ENCODE data around the gene TP53RK. TPM values are rescaled to one million over a fixed set of nuclear protein-coding genes. Genes with fewer than 3 reads are reported as not detected.
A peak's percentile ranks its signal among the peaks of the same experiment; 100 is the strongest.

Gene TP53RK
- total RNA-seq, 4 donors from 2014 or later, result 14.6 to 21.3 (median 18.7) TPM

DNA sequence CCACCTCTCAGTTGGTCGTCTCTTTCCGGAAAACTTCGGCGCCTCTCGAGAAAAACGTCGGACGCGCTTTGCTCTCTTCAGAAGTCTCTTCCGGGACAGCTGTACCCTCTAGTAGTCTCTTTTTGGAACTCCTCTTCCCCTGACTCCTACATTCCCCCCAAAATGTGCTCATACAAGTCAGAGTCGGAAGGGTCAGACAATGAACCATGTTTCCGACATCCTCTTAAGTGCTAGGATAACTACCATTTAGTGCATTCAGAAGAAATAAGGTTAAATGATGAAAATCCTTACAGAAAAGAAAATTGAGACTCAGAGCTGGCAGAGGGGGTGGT is 476 bp upstream of the TP53RK start:
- Histone ChIP-seq H3K4me3 (peak overlapping the region; percentile 45 to 83), H3K9me3 (no peaks in the 10 kb centered on the region), H3K36me3 (peaks cover 0 to 24% of the 10 kb centered on the region in 2 donors), H3K27me3 (no peaks in the 10 kb centered on the region), H3K27ac (peak overlapping the region; percentile 90 to 97 (median 97)), H3K4me1 (peaks cover 15 to 44% (median 16%) of the 10 kb centered on the region in 3 donors)
- no peak for ATAC-seq
- WGBS, 2 donors (ENCODE audit: low coverage in 1 of 2), result 0% methylated on average over 12 of the region's 12 CpGs
- TF ChIP-seq POLR2A (IDR thresholded peaks at IDR 0.05) (no peak), CTCF (IDR thresholded peaks at IDR 0.05) (no peak), EP300 (IDR thresholded peaks at IDR 0.05) (no peak), POLR2AphosphoS5 (IDR thresholded peaks at IDR 0.05) (no peak)

DNA sequence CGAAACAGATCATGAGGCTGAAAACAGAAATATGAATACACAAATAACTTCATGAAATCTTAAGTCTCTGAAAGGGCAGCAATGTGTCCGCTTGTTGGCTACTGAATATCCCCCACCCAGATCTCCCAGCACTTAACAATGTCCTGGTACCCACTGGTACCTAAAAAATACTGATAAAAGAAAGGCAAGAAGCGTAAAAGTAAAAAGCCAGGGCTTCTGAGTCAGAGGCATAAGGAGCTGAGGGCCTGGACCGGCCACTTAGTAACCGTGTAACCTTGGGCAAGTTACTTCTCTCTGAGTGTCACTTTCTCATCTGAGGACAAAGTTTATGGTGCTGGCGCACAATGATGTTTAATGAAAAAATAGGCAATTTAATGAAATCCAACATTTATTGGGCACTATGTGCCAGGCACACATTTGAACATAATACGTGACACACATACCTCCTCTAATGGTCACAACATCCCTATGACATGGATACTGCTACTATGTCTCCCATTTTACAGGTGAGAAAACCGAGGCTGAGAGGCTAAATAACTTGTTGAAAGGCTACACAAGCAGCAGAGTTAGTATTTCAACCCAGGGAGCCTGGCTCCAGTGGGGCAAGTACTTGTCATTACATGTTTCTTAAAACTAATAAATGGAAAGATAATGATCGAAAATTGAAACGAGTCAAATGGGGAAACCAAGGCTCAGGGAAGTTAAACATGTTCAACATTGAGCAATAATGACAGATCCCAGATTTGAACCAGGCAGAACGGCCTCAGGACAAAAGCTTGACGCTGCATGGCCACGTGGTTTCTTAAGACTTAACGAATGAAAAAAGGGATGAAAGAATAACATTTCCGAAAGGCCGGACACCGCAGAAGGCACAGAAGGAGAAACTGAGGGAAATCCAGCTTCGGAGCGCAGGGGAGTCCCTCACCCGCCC is 828 bp downstream of the TP53RK start:
- no peaks in the 10 kb centered on the region for H3K9me3 ChIP-seq
- H3K36me3 ChIP-seq, result peaks cover 0 to 24% of the 10 kb centered on the region in 2 donors
- peak overlapping the region; percentile 90 to 97 (median 97) for H3K27ac ChIP-seq
- peak; percentile 0 for ATAC-seq
- peaks cover 16 to 57% (median 19%) of the 10 kb centered on the region in 3 donors for H3K4me1 ChIP-seq
- no peak for TF ChIP-seq EP300 (IDR thresholded peaks at IDR 0.05)
- no peak for TF ChIP-seq POLR2A (IDR thresholded peaks at IDR 0.05)
- no peak for TF ChIP-seq POLR2AphosphoS5 (IDR thresholded peaks at IDR 0.05)
- peak overlapping the region; percentile 81 to 83 for H3K4me3 ChIP-seq
- H3K27me3 ChIP-seq, result no peaks in the 10 kb centered on the region
- WGBS, 2 donors (ENCODE audit: low coverage in 1 of 2), result 12 to 17% methylated on average over 20 of the region's 20 CpGs

DNA sequence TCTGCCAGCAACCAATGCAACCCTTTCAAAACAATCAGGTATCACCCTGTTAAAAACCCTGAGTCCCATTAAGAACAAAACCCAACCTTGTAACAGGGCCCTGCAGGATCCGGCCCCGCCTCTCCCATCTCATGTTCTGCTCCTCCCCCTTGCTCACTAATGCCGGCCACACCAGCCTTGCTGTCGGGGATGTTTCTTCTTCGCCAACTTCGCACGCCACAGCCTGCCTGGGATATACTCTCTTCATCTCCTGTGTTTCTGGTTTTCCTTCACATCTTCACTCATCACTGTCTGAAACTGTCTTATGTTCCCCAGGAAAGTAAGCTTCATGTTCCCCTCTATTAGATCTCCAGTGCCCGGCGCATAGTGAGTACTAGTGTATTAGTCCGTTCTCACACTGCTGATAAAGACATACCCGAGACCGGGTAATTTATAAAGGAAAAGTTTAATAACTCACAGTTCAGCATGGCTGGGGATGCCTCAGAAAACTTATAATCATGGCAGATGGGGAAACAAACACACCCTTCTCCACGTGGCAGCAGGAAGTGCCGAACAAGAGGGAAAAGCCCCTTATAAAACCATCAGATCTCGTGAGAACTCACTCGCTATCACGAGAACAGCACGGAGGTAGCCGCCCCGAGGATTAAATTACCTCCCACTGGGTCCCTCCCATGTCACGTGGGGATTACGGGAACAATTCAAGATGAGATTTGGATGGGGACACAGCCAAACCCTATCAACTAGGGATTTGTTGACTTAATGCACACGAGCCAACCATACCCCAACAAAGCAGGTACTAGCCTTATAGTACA is 5.1 kb downstream of the TP53RK start:
- peaks cover 0 to 24% of the 10 kb centered on the region in 2 donors for H3K36me3 ChIP-seq
- peak; percentile 73 for ATAC-seq
- H3K4me3 ChIP-seq, result peak overlapping the region; percentile 39 to 41
- peaks cover 16 to 72% (median 26%) of the 10 kb centered on the region in 3 donors for H3K4me1 ChIP-seq
- H3K27me3 ChIP-seq, result no peaks in the 10 kb centered on the region
- H3K27ac ChIP-seq, result peak overlapping the region in 3 of 4 donors; percentile 62 to 73 (median 72)
- H3K9me3 ChIP-seq, result no peaks in the 10 kb centered on the region
- TF ChIP-seq EP300 (IDR thresholded peaks at IDR 0.05), result no peak
- peak in 1 of 2 donors; percentile 16 for TF ChIP-seq POLR2A (IDR thresholded peaks at IDR 0.05)
- WGBS, 2 donors (ENCODE audit: low coverage in 1 of 2), result 14 to 24% methylated on average over 7 to 22 of the region's 23 CpGs

DNA sequence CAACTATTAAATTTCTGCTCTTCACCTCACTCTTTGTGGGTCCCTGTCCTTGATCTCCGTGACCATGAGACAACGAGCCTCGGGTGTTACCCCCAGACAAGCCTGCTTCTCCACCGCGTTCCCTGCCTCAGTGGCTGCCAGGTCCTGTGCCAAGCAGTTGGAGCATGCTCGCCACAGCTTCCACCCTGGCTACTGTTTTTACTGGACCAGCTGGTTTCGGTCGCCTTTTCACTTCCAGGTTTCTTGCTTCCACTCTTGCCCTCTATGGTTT is 5.6 kb downstream of the TP53RK start:
- H3K4me1 ChIP-seq, result peaks cover 16 to 72% (median 26%) of the 10 kb centered on the region in 3 donors
- H3K36me3 ChIP-seq, result peaks cover 0 to 24% of the 10 kb centered on the region in 2 donors
- H3K4me3 ChIP-seq, result peak overlapping the region; percentile 39 to 41
- peak overlapping the region in 2 of 4 donors; percentile 62 to 72 for H3K27ac ChIP-seq
- no peaks in the 10 kb centered on the region for H3K27me3 ChIP-seq
- WGBS, 2 donors (ENCODE audit: low coverage in 1 of 2), result 21 to 34% methylated on average over 8 of the region's 8 CpGs
- H3K9me3 ChIP-seq, result no peaks in the 10 kb centered on the region
- ATAC-seq, result no peak
- TF ChIP-seq POLR2A (IDR thresholded peaks at IDR 0.05) (no peak), POLR2AphosphoS5 (IDR thresholded peaks at IDR 0.05) (no peak), EP300 (IDR thresholded peaks at IDR 0.05) (no peak), CTCF (IDR thresholded peaks at IDR 0.05) (no peak)

GRCh38 chr20:46683011-46683667 is 6.1 kb downstream of the TP53RK start:
- ATAC-seq, result no peak
- WGBS, 2 donors (ENCODE audit: low coverage in 1 of 2), result 54 to 71% methylated on average over 1 to 8 of the region's 12 CpGs
- H3K27me3 ChIP-seq, result no peaks in the 10 kb centered on the region
- no peak for TF ChIP-seq POLR2AphosphoS5 (IDR thresholded peaks at IDR 0.05)
- TF ChIP-seq EP300 (IDR thresholded peaks at IDR 0.05), result no peak
- TF ChIP-seq POLR2A (IDR thresholded peaks at IDR 0.05), result no peak
- TF ChIP-seq CTCF (IDR thresholded peaks at IDR 0.05), result no peak
- peak overlapping the region in 2 of 4 donors; percentile 62 to 72 for H3K27ac ChIP-seq
- peaks cover 0 to 24% of the 10 kb centered on the region in 2 donors for H3K36me3 ChIP-seq
- H3K4me3 ChIP-seq, result peak overlapping the region in 1 of 2 donors; percentile 41
- H3K9me3 ChIP-seq, result no peaks in the 10 kb centered on the region
- peaks cover 14 to 68% (median 23%) of the 10 kb centered on the region in 3 donors for H3K4me1 ChIP-seq
